Retinal pigment epithelial cell (primary cell): ENCODE data around the gene LRRC27.
"Not testable (repeated sequence)": the region's sequence is repeated elsewhere in the genome, so short reads cannot be mapped to it uniquely, and the experiment has no call there.

ENCODE experiments used
- DNase-seq: peaks from one replicate; pipeline ENCODE4 v3.0.0-alpha.2; 2010; ENCODE audit warnings: low read depth
- H3K4me3 ChIP-seq: 2 replicates; pipeline ENCODE4 v1.5.1; 2011; ENCODE audit warnings: mild to moderate bottlenecking, low read length, control low read depth, moderate library complexity
- CTCF ChIP-seq: conservative IDR thresholded peaks from 2 replicates; pipeline ENCODE4 v1.5.1; 2011; ENCODE audit warnings: low read depth, low read length, control low read depth, inconsistent platforms

The LRRC27 gene

GRCh38 chr10:132376394-132376851 is 44.4 kb downstream of the LRRC27 start:
- H3K4me3 ChIP-seq: no peak overlapping the region
- TF ChIP-seq CTCF: no peak
- peak; percentile 68 for DNase-seq

GRCh38 chr10:132377326-132377725 is 45.3 kb downstream of the LRRC27 start:
- no peak for TF ChIP-seq CTCF
- no peak overlapping the region for H3K4me3 ChIP-seq
- DNase-seq: no peak

GRCh38 chr10:132379026-132379425 is 47.0 kb downstream of the LRRC27 start:
- not testable (repeated sequence) for DNase-seq, H3K4me3 ChIP-seq

GRCh38 chr10:132380986-132381385 is 49.0 kb downstream of the LRRC27 start:
- H3K4me3 ChIP-seq, DNase-seq: not testable (repeated sequence)

GRCh38 chr10:132381741-132382140 is 49.7 kb downstream of the LRRC27 start:
- no peak overlapping the region for H3K4me3 ChIP-seq
- no peak for DNase-seq
- no peak for TF ChIP-seq CTCF

- no peak for TF ChIP-seq CTCF
- DNase-seq: no peak
- no peak overlapping the region for H3K4me3 ChIP-seq
Observed at GRCh38 chr10:132382231-132382922, 50.4 kb downstream of the LRRC27 start.

- no peak for TF ChIP-seq CTCF
- DNase-seq: no peak
- H3K4me3 ChIP-seq: no peak overlapping the region
Observed at GRCh38 chr10:132383101-132383500, 51.1 kb downstream of the LRRC27 start.

- DNase-seq: no peak
- TF ChIP-seq CTCF: no peak
- H3K4me3 ChIP-seq: no peak overlapping the region
Observed at GRCh38 chr10:132383751-132384196, 51.8 kb downstream of the LRRC27 start.
